Globus pallidus (tissue), 1 donor: ENCODE data around the gene PRG3.
A peak's percentile ranks its signal among the peaks of the same experiment; 100 is the strongest.

ENCODE experiments used
- DNase-seq: peaks from one replicate; pipeline ENCODE4 v3.0.0-alpha.2; 2015; ENCODE audit warnings: low spot score

PRG3 gene

DNA sequence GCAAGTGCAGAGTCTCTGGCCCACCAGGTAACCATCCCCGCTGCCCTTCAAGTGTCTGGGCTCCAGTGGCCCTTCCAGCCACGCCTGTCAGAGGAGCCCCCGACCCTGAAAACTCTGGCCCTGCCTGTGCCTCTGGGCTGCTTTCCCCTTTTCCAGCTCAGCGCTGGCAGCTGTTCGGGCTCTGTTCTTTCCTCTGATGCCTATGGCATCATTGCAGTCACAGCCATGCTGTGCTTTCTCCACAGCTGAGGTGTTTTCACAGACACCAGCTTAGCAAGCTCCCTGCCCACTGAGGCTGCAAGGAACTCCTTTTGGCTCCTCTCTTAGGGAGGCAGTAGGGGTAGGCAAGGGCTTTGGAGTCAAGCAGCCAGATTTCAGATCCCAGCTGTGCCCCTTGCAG is 21.6 kb downstream of the PRG3 start:
- no peak for DNase-seq

GRCh38 chr11:57358991-57359390 is 22.0 kb downstream of the PRG3 start:
- DNase-seq = no peak

DNA sequence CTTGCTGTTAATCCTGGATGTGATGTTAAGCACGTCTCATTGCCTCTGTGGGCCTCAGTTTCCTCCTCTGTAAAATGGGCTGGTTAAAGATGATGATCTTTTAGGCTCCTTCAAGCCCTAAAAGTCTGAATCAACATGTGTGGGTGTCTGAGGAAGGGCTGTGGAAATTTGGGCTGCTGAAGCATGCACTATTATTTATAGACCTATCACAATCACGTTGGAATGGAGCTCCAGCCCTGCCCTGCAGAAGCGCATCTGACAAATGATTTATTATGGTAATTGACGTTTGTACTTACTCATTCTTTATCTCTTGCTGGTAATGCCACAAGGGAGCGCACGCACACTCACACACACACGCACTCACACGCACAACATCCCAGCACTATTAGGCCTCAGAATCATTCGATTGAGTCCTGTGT is 22.4 kb downstream of the PRG3 start:
- DNase-seq = no peak

DNA sequence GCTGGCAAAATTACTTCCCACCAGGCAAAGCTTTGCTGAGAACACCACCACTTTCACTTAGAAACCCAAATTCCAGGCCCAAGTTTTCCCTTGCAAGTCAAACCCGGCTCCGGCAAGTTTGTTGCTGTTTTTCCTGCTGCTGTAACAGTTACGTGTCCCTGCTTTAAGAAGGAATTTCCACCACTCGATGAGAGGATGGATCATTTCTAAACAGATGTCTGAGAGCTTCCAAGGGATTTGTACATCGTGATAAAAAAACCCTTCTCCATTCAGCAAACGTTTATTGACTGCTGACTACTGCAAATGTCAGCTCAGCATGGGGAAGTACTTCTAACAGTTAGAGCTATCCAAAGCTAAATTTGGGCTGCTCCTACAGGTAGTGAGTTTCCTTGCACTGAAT is 23.1 kb downstream of the PRG3 start:
- DNase-seq = no peak

DNA sequence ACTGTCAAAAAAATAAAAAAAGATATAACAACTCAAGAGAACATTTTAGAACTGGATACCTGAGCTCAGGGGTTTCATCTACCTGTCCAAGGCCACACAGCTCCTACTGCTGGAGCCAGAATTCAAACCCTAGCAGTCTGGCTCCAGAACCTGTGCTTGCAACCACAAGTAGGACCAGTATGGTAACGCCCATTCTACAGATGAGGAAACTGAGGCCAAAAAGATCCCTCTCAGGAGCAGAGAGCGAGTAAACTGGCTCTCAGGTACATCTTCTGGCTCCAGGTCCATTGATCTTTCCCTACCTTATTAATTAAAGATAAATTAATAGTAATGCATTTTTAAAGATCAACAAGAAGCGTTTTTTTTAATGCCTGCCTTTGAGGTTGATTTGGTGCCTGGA is 23.6 kb downstream of the PRG3 start:
- no peak for DNase-seq

GRCh38 chr11:57356268-57356667 is 24.7 kb downstream of the PRG3 start:
- no peak for DNase-seq

- DNase-seq = no peak
Measured at GRCh38 chr11:57354699-57355098, 26.3 kb downstream of the PRG3 start.

DNA sequence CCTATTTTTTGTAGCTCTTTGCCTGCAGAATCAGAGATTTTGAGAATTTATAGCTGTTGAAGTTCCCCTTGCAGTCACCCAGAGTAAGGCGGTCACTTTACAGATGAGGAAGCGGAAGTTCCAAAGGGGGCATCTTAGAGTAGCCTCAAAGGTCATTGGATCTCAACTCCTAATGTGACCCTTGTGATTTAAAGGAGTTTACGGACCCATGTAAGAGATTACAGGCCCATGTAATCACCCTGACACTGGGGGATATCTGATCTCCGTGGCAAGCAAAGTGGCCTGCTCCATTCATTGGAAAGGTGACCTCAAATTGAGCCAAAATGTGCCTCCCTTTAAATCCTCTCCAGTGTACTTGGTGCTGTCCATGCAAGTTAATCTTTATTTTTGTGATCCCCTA is 27.1 kb downstream of the PRG3 start:
- DNase-seq = no peak

GRCh38 chr11:57353446-57353845 is 27.5 kb downstream of the PRG3 start:
- DNase-seq = no peak

DNA sequence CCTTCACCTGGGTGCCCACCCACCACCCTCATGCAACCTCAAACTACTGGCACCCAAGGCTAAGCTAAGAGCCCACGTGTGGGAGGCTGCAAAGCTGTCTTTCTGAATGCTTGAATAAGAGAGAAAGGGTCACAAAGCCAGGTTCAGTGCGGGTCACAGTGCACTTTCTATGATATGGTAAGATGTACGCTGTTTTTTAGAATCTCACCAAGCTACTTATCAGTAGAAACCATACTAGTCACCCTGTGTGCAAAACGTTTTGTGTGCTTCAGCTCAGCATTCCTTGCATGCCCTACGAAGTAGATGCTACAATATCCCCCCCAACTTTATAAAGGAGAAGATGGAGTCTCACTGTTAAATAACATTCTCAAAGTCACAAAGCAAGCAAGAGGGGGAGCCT is 27.9 kb downstream of the PRG3 start:
- no peak for DNase-seq

DNA sequence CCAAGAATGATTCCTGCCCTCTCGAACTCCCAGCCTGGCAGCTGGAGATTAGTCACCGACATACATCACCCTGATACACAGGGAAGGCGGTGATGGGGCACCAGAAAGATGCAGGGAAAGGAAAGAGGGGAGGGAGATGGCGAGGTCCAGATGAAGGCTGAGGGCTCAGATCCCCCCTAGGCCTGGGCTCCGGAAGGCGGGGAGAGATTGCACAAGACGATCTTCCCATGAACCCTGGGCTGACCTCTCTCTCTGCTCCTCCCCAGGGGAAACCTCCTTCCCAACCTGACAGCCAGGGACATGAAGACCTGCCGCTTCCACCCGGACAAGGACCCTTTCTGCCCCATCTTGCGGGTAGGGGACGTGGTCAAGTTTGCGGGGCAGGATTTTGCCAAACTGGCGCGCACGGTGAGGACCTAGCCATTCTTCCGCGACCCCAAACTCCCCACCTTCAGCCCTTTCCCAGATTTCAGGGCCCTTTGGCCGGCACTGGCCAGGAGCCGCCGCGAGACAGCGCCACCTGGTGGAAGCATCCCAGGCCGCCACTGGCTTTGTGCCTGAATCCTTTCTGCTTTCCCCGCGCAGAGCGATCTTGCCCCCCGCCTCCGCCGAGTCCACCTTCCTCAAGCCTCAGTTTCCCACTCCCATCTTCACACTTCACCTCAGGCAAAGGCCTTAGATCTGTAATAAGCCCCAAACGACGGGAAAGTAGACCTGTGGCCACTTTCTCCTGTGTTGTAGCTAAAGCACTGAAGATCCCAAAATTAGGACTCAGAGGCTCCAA is 31.3 kb downstream of the PRG3 start:
- no peak for DNase-seq

- no peak for DNase-seq
Measured at GRCh38 chr11:57348636-57349313, 32.2 kb downstream of the PRG3 start.

- no peak for DNase-seq
Measured at GRCh38 chr11:57348052-57348451, 32.9 kb downstream of the PRG3 start.

DNA sequence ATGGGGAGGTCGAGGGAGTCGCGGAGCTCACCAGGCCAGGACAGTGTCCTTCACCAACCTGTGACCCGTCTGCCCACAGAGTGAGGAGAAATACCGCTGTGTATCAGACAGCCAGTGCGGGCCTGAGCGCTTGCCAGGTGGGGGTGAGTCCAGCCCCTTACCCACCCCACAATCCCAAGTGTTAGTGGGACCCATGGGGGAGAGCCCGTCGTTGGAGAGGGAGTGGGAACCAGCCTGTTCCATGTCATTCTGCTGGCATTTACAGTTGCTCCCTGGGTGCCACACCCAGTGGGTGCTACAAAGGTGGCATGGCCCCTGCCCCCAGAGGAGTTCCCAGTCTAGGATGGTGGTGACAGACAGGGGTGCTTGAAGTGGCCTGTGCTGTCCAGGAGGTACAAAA is 33.6 kb downstream of the PRG3 start:
- DNase-seq = no peak

GRCh38 chr11:57345555-57346211 is 35.3 kb downstream of the PRG3 start:
- peak; percentile 69 for DNase-seq

DNA sequence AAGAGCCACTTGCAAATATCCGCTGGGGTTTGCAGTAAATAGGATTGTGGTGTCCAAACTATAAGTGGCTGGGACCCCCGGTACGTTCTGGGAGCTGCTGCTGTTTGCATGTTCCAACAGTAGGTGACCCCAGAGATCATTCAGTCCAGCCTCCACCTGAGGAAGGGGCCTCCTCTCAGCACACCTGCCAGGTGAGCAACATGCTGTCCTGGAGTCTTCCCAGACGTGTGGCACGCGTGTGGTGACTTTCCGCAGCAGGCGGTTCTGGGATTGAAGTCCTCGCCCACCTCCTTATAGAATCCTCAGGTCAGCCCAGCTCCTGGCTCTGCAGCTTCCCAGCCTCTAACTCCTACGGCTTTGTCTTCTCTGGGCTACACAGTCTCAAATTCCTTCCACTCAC is 36.1 kb downstream of the PRG3 start:
- no peak for DNase-seq

DNA sequence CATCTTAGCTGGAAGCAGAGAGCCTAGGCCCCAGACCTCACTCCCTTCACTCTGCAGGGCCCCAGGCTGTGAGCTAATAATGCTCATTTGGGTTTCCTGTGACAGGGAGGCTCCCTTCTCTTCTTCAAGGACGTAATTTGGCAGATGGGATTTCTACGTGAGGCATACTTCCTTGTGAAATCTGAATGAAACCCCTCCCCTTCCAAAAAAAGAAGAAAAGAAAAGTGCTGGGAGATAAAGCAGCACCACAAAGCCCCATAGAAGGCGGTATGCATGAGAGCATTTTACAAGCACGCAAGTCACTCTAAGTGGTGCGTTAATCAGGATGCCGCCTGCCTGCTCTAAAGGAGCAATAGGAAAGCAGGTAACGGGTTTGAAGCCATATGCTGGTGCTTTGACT is 37.1 kb downstream of the PRG3 start:
- no peak for DNase-seq

GRCh38 chr11:57342702-57343101 is 38.2 kb downstream of the PRG3 start:
- DNase-seq = no peak

DNA sequence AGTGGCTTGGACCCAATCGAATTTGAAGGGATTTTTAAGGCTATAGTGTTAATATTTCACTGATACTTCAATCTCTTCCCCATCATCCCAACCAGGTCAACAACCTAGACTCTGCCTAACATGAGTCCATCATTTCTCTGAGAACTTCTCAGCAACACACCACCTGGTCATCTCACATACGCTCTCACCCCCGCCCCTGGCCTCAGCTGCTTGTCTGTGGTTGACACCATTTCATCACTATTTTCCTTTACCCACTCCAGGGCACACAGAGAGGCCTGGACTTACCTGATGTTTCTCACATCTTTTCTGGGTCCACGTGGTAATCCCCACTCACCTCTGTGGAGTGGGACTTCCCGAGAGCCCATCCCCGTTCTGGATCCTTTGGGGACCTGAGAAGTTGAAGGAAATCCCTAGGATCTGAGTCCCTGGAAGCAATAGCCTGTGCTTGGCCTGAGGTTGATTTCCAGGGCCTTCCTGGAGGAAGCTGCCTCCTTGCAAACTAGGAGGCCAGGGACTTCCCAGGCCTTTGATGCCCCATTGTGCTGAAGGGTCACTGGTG is 39.6 kb downstream of the PRG3 start:
- no peak for DNase-seq

- DNase-seq = no peak
Measured at GRCh38 chr11:57340039-57340615, 40.8 kb downstream of the PRG3 start.

- DNase-seq = no peak
Measured at GRCh38 chr11:57339328-57339727, 41.6 kb downstream of the PRG3 start.

DNA sequence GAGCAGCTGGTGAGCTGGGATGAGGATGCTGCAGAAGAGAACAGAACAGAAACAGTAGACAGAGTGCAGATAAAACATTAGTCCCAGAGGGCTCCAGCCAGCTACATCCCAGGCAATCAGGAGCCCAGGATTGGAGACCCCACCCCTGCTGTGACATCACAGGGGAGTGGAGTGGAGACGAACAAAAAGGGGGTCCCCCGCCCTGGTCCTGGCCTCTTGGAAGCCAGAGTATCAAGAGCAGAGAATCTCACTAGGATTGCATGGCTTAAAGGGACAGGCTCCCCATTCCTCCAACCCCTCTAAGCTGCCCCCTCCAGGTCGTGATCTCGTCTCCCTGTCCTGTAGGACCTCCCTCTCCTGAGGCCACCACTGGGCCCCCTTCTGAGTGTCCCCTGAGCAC is 42.8 kb downstream of the PRG3 start, which contains the start of gene P2RX3:
P2RX3 (plus strand) TSS at position 211 of the 400 bp plus-strand sequence. CDS start 199 bp downstream, outside the sequence.
- DNase-seq = no peak
